Measurements from ENCODE around the gene CSTF2T.
"Not testable (repeated sequence)": the region's sequence is repeated elsewhere in the genome, so short reads cannot be mapped to it uniquely, and the experiment has no call there.

CSTF2T gene

DNA sequence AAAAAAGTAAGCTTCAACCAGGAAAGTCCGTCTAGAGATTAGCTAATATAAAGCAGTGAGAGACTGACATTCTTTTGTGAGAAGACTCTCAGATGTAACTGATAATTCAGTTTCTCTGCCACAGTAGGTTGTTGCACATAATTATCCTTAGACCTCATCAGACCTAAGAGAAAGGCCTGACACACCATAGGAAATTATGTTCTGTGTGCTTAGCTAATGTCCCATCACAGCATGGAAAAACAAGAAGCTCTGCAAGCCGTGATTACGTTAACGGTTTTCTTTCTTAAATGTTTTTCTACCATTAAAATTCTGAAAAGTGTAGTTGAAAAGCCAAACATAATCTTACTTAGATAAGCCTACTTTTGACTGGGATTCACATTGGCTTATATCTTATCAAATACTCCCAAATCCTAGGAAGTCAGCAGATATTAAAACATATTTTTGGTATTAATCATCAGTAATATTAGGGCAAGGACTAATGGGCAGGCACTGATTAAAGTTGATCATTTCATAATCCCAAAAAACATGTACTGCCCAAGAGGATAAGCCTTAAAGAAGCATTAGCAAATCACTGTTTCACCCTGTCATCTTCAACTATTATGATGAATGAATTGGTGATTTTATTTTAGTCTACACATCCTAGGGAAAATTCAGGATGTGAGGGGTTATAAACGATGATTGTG lies 5.2 kb downstream of the CSTF2T start:
- DNase-seq, result no peak

DNA sequence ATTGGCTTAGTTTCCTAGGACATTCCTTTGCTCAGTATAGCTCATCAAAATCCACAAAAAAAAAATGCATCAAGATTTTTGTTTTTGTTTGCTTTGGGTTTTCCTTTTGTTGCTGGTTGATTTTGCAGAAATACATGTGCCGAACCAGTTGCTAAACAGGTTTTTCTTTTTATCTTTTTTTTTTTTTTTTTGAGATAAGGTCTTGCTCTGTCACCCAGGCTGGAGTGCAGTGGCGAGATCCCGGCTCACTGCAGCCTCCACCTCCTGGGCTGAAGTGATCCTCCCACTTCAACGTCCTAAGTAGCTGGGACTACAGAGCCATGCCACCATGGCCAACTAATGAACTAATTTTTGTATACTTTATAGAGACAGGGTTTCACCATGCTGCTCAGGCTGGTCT lies 8.3 kb downstream of the CSTF2T start:
- DNase-seq, result no peak

DNA sequence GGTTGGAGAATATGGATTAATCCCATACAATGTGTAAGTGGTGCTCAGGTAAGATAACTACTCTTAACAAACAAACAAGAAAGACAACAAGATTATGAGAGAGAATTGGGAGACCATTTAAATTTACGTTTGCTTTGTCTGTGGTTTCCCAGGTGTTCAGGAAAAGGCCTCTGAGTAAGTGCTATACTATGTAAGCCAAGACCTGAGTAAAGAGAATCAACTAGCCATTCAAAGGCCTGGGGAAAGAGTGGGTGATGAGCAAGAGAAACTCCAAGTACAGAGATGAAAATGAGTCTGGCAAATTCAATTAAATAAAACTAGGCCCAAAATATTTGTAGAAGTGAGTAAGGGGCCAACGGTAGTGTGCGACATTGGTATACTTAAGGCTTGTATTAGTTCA lies 9.9 kb downstream of the CSTF2T start:
- DNase-seq, result no peak

DNA sequence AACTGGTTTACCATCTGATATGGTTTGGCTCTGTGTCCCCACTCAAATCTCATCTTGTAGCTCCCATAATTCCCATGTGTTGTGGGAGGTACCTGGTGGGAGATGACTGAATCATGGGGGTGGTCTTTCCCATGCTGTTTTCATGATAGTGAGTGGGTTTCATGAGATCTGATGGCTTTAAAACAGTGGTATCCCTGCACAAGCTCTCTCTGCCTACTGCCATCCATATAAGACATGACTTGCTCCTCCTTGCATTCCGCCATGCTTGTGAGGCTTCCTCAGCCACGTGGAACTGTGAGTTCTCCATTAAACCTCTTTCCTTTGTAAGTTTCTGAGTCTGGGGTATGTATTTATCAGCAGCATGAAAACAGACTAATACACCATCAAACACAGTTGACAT lies 10.6 kb downstream of the CSTF2T start:
- DNase-seq, result not testable (repeated sequence)

DNA sequence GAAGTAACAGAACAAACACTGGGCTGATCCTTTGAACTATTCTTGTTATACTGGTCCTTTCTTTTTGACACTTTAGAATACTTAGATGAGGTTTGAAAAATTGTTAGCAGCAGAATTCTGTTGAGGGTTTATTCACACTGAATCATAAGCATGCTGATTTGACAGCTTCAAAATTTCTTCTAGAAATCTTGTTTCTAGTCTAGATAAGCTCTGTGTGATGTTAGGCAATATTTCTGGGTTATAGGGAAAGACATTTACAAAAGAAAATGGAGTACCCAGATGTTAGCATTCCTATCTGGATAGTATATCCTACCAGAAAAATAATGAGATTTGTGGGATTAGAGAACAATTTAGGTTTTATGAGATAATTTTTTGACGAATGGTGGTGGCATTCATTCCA lies 12.1 kb downstream of the CSTF2T start:
- DNase-seq, result no peak

DNA sequence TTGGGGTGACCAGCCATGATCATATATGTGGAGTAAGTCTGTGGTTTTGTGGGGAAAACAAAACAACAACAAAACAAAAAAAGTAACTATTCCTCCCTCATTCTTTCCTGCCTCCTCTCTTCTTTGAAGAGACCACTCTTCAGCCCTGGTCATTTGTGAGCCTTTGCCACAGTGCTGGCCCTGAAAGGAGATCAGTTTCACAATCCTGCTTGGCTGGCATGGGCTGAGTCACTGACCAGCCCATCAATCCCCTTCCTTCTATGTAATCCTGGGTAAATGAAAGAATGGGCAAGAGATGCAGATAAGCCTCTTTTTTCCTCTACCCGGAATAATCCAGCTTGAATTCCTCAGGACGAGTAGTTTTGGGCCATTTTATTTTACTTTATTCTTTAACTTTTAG lies 13.6 kb downstream of the CSTF2T start:
- DNase-seq, result no peak

DNA sequence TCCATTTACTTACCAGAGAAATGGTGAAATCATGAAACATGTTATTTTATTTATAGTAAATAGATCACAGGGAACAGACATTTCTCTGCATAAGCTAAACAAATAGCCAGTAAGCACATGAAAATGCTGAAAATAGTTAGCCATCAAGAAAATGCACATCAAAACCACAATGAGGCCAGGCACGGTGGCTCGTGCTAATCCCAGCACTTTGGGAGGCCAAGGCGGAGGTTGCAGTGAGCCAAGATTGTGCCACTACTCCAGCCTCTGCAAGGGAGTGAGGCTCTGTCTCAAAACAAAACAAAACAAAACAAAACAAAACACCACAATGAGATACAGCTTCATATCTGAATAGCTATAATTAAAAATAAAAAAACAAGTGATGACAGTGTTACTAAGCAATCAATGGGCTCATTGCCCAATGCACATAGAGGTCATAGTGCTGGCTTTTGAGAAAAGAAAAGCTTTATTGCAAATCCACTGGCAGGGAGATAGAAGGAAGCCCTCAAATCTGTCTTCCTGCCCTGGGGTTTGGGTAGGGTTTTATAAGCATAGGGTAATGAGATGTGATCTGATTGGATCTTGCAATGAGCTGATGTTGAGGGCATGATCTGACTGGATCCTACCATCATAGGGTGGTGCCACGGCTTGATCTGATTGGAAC lies 16.2 kb downstream of the CSTF2T start:
- DNase-seq, result no peak

DNA sequence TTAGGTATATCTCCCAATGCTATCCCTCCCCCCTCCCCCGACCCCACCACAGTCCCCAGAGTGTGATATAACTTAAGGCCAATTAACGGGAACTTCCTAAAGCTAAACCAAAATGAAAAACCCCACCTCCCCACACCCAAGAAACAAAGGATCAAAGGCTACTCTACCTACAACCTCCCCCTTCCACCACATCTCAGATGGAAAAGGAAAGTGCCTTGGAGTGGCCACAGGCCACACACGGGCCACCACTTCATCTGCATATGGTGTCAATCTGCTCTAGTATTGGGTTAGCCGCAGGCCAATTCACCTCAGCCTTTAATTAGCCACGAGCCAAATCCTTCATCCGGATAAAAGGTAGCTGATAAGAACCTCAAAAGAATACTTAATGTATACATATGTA lies 19.6 kb downstream of the CSTF2T start:
- no peak for DNase-seq

DNA sequence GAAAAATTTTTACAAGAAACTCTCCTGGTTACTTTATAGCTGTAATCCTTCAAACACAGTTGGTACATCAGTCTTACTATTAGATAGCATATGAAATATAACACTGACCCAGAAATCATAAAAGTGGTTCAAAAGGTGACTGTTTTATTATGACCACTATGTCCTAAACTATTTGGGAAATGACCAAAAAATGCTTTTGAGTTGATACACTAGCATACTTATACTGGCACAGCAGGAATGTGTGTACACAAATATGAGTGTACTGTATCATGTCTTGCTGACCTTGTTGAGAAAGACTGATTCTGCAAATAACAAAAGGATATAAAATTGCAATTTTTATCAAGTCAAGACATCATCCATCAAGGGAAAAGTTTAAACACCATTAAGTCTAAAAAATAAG lies 24.3 kb downstream of the CSTF2T start:
- no peak for DNase-seq

DNA sequence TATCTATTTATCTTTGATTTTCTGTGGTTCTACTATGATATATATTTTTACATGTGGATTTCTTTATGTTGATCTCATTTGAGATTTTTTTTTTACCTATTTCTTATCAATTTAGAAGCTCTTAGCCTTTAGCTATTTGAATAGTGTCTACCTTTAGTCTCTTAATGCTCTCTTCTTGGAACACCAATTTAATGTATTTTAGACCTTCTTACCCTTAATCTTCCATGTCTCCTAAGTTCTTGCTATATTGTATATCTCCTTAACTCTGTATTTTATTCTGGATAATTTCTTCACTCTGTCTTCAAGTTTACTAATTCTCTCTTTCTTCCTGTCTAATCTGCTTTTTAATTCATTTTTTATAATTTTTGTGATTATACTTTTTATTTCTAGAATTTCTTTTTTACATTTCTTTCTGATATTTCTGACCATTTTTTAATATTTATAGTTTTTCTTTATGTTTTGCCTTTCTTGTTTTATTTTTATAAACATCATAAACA lies 27.3 kb downstream of the CSTF2T start:
- no peak for DNase-seq

DNA sequence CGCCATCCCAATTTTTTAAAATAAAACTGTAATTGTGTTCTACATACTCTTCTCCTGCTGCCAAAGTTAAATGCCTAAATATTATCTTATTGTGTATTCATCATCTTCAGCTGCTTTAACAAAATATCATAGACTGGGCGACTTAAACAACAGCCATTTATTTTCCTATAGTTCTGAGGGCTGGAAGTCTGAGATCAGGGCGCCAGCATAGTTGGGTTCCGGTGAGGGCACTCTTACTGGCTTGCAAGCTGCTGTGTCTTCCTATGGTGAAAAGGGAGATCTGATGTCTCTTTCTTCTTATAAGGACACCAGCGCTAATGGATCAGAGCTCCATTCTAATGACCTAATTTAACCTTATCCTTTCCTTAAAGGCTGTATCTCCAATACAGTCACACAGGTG lies 30.4 kb downstream of the CSTF2T start:
- DNase-seq, result no peak

DNA sequence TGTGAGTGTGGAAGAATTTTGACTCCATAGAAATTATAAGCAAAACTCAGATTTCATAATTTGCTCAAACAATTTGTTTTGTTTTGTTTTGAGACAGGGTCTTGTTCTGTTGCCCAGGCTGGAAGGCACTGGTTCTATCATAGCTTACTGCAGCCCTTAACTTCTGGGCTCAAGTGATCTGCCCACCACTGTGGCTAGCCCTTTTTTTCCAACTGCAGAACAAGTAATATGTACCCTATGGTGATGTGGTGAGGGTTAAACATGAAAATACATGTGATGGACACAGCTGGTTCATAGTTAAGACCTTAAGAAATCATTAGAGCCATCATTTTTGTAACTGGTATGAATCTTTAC lies 31.1 kb downstream of the CSTF2T start:
- no peak for DNase-seq

DNA sequence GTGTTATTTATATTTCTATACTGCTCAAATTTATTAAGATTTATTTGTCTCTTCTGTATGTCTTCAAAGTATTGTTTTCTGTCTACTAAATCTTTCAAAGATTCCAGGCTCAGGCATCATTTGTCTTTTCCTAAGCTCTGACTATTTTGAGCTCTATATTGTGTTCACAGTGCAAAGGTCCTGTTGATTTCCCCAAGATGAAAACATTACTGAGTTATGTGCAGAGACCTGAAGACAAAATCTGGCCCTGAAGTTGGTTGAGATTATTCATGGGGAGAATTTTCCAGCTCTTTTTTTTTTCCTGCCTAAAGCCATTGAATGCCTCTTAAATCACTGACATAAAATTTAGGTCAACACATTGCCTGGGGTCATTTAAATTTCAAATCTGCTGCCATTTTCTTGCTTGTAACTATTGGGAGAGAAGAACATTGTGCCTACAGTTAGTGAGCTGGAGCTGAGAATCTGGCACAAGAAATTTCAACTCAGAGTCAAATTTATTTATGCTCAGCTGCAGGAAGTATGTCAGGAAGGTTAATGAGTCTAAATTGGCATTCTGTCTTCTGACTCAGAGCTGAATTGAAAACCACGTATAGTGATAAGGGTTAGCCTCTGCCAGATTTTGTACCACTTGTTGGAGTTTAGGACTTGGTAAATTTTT lies 31.6 kb downstream of the CSTF2T start:
- DNase-seq, result no peak

DNA sequence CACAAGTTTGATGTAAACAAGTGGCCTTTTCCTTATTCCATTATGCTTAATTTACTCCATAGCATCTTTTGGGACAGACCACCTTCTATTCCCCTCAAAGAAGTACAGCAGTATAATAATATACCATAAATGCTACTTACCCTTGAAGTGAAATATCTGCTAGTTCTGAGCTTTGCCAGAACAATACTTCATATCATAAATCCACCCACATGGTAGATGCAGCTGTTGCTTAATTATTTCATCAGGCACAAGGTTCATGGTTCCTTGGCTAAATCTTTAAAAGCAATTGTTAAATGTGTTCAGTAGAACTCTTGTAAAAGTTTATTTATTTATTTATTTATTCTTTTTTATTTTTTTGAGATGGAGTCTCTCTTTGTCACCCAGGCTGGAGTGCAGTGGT lies 32.9 kb downstream of the CSTF2T start:
- DNase-seq, result no peak

DNA sequence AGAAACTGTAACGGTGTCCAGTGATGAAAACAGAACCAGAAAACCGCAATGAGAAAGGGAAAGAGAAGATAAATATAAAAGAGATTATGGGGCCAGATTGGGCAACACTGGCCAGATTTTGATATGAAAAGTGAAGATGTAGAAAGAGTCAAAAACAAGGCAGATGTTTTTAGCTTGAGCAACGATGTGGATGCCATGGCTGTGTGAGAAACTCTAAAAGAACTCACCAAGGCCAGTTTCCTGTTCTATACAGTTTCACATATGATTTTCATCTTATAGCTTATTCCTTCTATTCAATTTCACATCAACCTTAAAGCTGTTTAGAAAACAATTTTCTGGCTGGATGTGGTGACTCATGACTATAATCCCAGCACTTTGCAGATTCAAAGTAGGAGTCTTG lies 36.3 kb downstream of the CSTF2T start:
- no peak for DNase-seq

DNA sequence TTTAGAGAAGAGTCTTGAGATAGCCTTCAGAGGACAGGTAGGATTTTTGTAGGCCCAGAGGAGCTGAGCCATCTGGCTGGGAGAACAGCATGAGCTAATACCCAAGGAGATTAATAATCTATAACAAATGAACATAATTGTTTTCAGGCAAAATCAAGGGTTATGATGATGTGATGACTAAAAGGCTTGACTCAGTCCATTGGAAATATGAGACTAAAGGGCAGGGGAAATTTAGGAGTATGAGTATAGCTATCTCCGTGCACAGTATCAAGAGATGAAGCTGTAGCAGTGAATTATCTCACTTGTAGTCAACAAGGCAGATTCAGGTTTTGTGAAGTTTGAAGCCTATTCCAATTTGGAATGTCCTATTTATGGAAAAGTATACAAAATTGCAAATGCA lies 40.1 kb downstream of the CSTF2T start:
- no peak for DNase-seq

DNA sequence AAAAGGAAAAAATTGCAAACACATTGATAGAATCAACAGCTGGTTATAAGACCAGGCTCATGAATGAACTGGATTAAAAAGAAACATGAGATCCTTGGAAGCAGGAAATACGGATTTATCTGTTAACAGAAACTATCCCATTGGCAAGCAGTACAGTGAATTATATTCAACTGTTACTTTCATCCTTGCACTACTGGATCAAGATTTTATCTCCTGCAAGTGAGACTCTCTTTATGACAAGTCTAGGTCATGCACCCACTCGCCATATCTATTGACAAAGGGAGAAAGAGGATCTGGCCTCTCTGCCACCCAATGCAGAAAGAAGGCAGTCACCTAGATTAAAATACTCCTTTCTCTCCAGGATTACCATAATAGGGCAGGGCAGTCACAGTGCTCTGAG lies 41.4 kb downstream of the CSTF2T start:
- DNase-seq, result no peak

DNA sequence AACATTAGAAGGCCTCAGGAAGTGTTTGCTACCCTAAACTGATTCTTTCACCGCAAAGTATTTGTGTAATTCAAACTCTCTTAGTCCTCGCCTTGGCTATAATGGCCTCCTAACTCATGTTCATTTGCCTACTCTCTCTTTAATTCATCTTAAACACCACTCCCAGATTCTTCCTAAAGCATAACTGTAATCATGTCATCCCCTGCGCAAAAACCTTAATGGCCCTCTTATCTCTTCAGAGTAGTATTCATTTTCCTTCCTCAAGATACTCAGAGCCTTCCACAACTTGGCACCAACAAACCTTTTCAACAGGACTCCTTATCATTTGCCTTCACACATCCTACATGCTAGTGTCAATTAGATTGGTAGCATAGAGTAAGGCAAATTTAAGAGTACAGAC lies 42.9 kb downstream of the CSTF2T start:
- no peak for DNase-seq

DNA sequence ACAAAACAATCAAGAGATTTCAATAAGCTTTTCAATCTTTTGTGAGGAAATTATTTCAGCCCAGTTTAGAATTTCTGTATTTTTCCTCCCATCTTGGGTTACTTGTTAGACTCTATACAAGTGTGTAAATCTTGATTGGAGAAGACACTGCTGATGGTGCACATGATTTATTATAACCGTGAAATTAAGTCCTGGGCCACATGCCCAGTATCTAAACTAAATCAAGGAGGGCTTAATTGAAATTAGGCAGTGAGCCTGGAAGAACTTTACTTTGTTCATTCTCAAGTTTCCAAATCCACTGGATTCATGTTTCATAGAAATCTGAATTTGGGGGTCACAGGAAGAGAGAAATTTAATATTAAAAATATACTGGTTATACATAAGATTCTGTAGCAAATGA lies 44.5 kb downstream of the CSTF2T start:
- DNase-seq, result no peak

DNA sequence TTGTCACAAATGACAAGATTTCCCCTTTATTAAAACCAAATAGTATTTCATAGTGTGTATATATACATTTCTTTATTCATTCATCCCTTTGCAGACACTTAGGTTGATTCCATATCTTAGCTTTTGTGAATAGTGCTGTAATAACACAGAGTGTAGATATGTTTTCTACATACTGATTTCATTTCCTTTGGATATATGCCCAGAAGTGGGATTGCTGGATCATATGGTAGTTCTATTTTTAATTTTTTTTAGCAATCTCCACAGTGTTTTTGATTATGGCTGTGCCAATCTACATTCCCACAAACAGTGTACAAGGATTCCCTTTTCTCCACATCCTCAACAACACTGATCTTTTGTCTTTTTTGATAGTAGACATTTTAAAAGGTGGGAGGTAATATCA lies 46.4 kb downstream of the CSTF2T start:
- no peak for DNase-seq

DNA sequence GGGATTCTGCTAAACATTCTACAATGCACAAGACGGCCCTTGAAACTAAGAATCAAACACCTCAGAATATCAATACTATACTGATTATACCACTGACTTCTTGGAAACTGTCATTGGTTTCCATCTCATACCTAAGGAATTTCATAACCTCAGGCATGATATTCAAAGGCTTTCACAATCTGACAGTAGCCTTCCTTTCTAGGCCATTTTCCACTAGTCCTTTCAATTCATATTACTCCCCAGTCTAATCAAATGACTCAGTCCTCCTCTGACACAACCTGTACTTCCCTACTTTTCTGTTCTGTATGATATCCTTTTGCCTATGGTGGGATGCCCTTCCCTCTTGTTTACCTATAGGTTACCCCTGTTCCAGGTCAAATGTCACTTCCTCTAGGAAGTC lies 48.3 kb downstream of the CSTF2T start:
- no peak for DNase-seq

DNA sequence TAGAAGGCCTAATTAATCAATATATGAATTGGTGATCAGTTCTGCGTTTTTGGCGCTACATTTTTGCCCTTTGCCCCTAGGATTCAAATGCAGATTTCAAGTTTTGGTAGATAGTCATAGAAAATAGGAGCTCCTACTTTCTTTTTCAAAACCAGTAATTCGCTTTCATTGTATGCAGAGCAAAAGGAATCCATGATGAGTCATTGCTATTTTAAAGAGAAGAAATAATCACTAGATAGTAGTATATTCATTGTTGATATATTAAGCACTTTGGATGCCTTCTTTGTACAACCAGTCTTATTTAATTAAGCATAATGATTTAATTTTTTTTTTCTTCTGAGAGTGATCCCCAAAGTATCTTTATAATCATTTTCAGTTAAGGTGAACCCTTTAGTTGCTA lies 50.3 kb downstream of the CSTF2T start:
- DNase-seq, result no peak

All from stimulated activated naive CD4-positive, alpha-beta T cell (primary cell).